Neural progenitor cell (in vitro differentiated cells): Measurements from ENCODE around the gene FCAR. TPM values are rescaled to one million over a fixed set of nuclear protein-coding genes. Genes with fewer than 3 reads are reported as not detected.

ENCODE experiments used
- DNase-seq: peaks from one replicate; pipeline ENCODE4 v3.0.0-alpha.2; 2016; ENCODE audit warnings: low spot score
- H2AFZ ChIP-seq: fragments of 200-600 bp; sonication (generic); replicated peaks from 2 replicates; pipeline ENCODE4 v1.6.1; 2016; ENCODE audit warnings: antibody characterized with exemption
- H3F3A ChIP-seq: fragments of 200-600 bp; sonication (generic); 2 replicates; pipeline ENCODE4 v1.6.1; 2016; ENCODE audit warnings: antibody characterized with exemption, low read depth
- H3K27ac ChIP-seq: fragments of 200-600 bp; sonication (generic); 2 replicates; pipeline ENCODE4 v1.5.1; 2016; ENCODE audit warnings: mild to moderate bottlenecking
- H3K27me3 ChIP-seq: fragments of 200-600 bp; sonication (generic); 2 replicates; pipeline ENCODE4 v1.6.1; 2016; ENCODE audit warnings: mild to moderate bottlenecking, moderate library complexity
- H3K36me3 ChIP-seq: fragments of 200-600 bp; sonication (generic); 2 replicates; pipeline ENCODE4 v1.5.1; 2016
- H3K4me1 ChIP-seq: fragments of 200-600 bp; sonication (generic); 2 replicates; pipeline ENCODE4 v1.6.1; 2016; ENCODE audit warnings: mixed run types
- H3K4me2 ChIP-seq: fragments of 200-600 bp; sonication (generic); 2 replicates; pipeline ENCODE4 v1.6.1; 2016
- H3K4me3 ChIP-seq: fragments of 200-600 bp; sonication (generic); 2 replicates; pipeline ENCODE4 v1.5.1; 2016
- H3K79me2 ChIP-seq: fragments of 200-600 bp; sonication (generic); 2 replicates; pipeline ENCODE4 v1.6.1; 2016; ENCODE audit warnings: low read depth
- H3K9ac ChIP-seq: fragments of 200-600 bp; sonication (generic); 2 replicates; pipeline ENCODE4 v1.6.1; 2016
- H3K9me3 ChIP-seq: fragments of 200-600 bp; sonication (generic); 2 replicates; pipeline ENCODE4 v1.5.1; 2016; ENCODE audit warnings: low read depth
- H4K20me1 ChIP-seq: fragments of 200-600 bp; sonication (generic); 2 replicates; pipeline ENCODE4 v1.6.1; 2016; ENCODE audit warnings: low read depth
- H3K27ac Mint-ChIP-seq: 3 replicates; pipeline ENCODE4 v1.8.0; 2021; ENCODE audit warnings: mixed read lengths
- H3K27me3 Mint-ChIP-seq: 2 replicates; pipeline ENCODE4 v1.8.0; 2022; ENCODE audit warnings: low read depth, mild to moderate bottlenecking, inconsistent platforms, moderate library complexity, mixed read lengths; ENCODE audit not compliant: insufficient read depth
- H3K36me3 Mint-ChIP-seq: 3 replicates; pipeline ENCODE4 v1.8.0; 2021; ENCODE audit warnings: mixed read lengths
- H3K4me1 Mint-ChIP-seq: 3 replicates; pipeline ENCODE4 v1.8.0; 2021; ENCODE audit warnings: mixed read lengths
- H3K4me3 Mint-ChIP-seq: 3 replicates; pipeline ENCODE4 v1.8.0; 2021; ENCODE audit warnings: mild to moderate bottlenecking, moderate library complexity, mixed read lengths
- H3K9me3 Mint-ChIP-seq: 3 replicates; pipeline ENCODE4 v1.8.0; 2020; ENCODE audit warnings: mixed read lengths
- CTCF ChIP-seq: fragments of 200-600 bp; sonication (generic); IDR thresholded peaks from 2 replicates; pipeline ENCODE4 v1.5.1; 2017; ENCODE audit warnings: antibody characterized with exemption, mild to moderate bottlenecking
- EZH2 ChIP-seq: fragments of 200-600 bp; sonication (generic); IDR thresholded peaks from 2 replicates; pipeline ENCODE4 v1.6.1; 2017; ENCODE audit warnings: antibody characterized with exemption, mild to moderate bottlenecking, moderate library complexity
- EZH2phosphoT487 ChIP-seq: fragments of 200-600 bp; sonication (generic); IDR thresholded peaks from 2 replicates; pipeline ENCODE4 v1.6.1; 2017; ENCODE audit warnings: antibody characterized with exemption
- total RNA-seq: library from RNA; depleted of rRNA; stranded (reverse); fragments of >200 nt; gene quantifications from 2 replicates; pipeline ENCODE4 v1.2.3, GENCODE V29; 2015; ENCODE audit warnings: low replicate concordance

FCAR gene
- total RNA-seq, 1 donor from 2014 or later: not detected

DNA sequence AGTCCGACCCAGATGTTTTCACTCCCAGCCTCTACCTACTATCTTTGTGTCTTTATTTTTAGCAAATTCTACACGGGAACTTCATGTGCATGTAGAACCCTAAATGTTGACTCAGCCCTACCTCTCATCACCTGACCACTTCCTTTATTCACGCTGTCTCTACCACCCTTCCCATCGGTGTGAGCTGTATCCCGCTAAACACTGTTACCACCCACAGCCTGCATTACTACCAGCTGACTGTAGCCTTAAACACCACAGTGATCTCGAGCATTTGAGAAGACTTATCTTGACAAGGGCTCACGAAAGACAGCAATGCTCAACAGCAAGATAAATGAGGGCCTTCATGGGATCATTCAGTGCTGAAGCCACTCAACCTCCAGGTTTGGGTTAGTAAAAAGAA is 47.0 kb downstream of the FCAR start:
- Histone ChIP-seq H3K36me3 (no peaks in the 10 kb centered on the region), H3K9me3 (no peaks in the 10 kb centered on the region), H3K27ac (no peak overlapping the region), H4K20me1 (no peaks in the 10 kb centered on the region), H3K27me3 (no peaks in the 10 kb centered on the region), H3K4me2 (no peak overlapping the region), H3F3A (no peaks in the 10 kb centered on the region), H3K4me1 (no peaks in the 10 kb centered on the region), H3K4me3 (no peak overlapping the region), H3K9ac (no peak overlapping the region), H2AFZ (no peak overlapping the region), H3K79me2 (no peaks in the 10 kb centered on the region)
- Mint-ChIP-seq H3K36me3 (no peaks in the 10 kb centered on the region), H3K4me3 (no peak overlapping the region), H3K4me1 (no peaks in the 10 kb centered on the region), H3K9me3 (peaks cover 8% of the 10 kb centered on the region), H3K27me3 (peaks cover 14% of the 10 kb centered on the region), H3K27ac (no peak overlapping the region)
- DNase-seq: no peak
- TF ChIP-seq EZH2phosphoT487: no peak
- TF ChIP-seq CTCF: no peak

GRCh38 chr19:54923276-54923675 is 49.2 kb downstream of the FCAR start:
- no peak overlapping the region for H3K4me3 ChIP-seq
- no peaks in the 10 kb centered on the region for H4K20me1 ChIP-seq
- H3K27ac ChIP-seq: no peak overlapping the region
- no peaks in the 10 kb centered on the region for H3K9me3 ChIP-seq
- H3K79me2 ChIP-seq: no peaks in the 10 kb centered on the region
- no peak overlapping the region for H3K9ac ChIP-seq
- no peaks in the 10 kb centered on the region for H3K4me1 Mint-ChIP-seq
- H3K4me2 ChIP-seq: no peak overlapping the region
- H3K9me3 Mint-ChIP-seq: peaks cover 19% of the 10 kb centered on the region
- no peak for DNase-seq
- H3K36me3 Mint-ChIP-seq: no peaks in the 10 kb centered on the region
- peaks cover 12% of the 10 kb centered on the region for H3K27me3 Mint-ChIP-seq
- H3K36me3 ChIP-seq: no peaks in the 10 kb centered on the region
- H2AFZ ChIP-seq: no peak overlapping the region
- H3K27me3 ChIP-seq: no peaks in the 10 kb centered on the region
- no peaks in the 10 kb centered on the region for H3F3A ChIP-seq
- H3K4me3 Mint-ChIP-seq: no peak overlapping the region
- TF ChIP-seq EZH2phosphoT487 (no peak), CTCF (no peak), EZH2 (no peak)
- H3K4me1 ChIP-seq: no peaks in the 10 kb centered on the region
- H3K27ac Mint-ChIP-seq: no peak overlapping the region

DNA sequence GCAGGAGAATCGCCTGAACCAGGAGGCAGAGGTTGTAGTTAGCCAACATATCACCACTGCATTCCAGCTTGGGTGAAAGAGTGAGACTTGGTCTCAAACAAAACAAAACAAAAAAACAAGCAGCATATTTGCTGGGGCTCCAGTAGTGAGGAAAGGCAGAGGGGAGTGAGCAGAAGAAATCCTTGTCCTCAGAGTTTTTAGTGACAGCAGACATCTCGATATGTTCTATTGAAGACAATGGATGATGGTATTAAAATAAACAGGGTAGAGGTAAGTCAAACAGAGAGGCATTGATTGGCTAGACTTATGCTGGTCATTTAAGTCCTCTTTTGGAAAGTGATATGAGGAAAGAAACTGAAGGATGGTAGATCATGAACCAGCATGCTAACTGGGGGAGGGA is 54.3 kb downstream of the FCAR start:
- Histone ChIP-seq H3K79me2 (no peaks in the 10 kb centered on the region), H3F3A (no peaks in the 10 kb centered on the region), H3K27ac (no peak overlapping the region), H3K4me2 (no peak overlapping the region), H3K4me3 (no peak overlapping the region), H3K9me3 (no peaks in the 10 kb centered on the region), H2AFZ (no peak overlapping the region), H3K36me3 (no peaks in the 10 kb centered on the region), H3K9ac (no peak overlapping the region), H3K27me3 (no peaks in the 10 kb centered on the region), H4K20me1 (no peaks in the 10 kb centered on the region), H3K4me1 (no peaks in the 10 kb centered on the region)
- Mint-ChIP-seq H3K9me3 (peaks cover 32% of the 10 kb centered on the region), H3K4me1 (no peaks in the 10 kb centered on the region), H3K36me3 (no peaks in the 10 kb centered on the region), H3K27me3 (peaks cover 10% of the 10 kb centered on the region), H3K27ac (no peak overlapping the region), H3K4me3 (no peak overlapping the region)
- TF ChIP-seq CTCF (no peak), EZH2phosphoT487 (no peak), EZH2 (no peak)
- peak; percentile 35 for DNase-seq

DNA sequence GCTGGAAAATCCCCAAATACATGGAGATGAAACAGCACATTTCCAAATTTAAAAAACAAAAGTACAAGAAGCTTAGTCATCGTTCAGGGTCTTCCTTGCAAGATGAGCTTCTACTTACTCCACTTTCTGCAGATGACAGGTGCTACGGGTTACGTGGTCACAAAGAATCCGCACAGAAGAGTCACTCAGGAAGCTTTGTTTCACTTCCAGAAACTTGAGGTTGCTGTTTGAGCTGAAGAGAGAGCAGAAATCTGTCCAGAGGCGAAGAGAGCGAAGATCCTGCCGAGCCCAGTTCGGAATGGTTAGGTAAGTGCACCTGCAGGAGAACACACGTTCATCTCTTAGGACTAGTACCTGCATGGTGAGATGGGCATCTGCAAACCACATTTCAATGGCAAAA is 63.9 kb downstream of the FCAR start:
- Mint-ChIP-seq H3K27me3 (peaks cover 6% of the 10 kb centered on the region), H3K4me1 (no peaks in the 10 kb centered on the region), H3K27ac (no peak overlapping the region), H3K36me3 (no peaks in the 10 kb centered on the region), H3K4me3 (no peak overlapping the region), H3K9me3 (peaks cover 9% of the 10 kb centered on the region)
- Histone ChIP-seq H3K9me3 (no peaks in the 10 kb centered on the region), H4K20me1 (no peaks in the 10 kb centered on the region), H2AFZ (no peak overlapping the region), H3K27me3 (no peaks in the 10 kb centered on the region), H3K36me3 (no peaks in the 10 kb centered on the region), H3K79me2 (no peaks in the 10 kb centered on the region), H3F3A (no peaks in the 10 kb centered on the region), H3K4me2 (no peak overlapping the region), H3K27ac (no peak overlapping the region), H3K4me1 (no peaks in the 10 kb centered on the region), H3K4me3 (no peak overlapping the region), H3K9ac (no peak overlapping the region)
- no peak for DNase-seq
- TF ChIP-seq EZH2phosphoT487 (no peak), CTCF (no peak), EZH2 (no peak)
